ENCODE results near the gene KRTAP12-4.
A peak's percentile ranks its signal among the peaks of the same experiment; 100 is the strongest.
"Not testable (repeated sequence)": the region's sequence is repeated elsewhere in the genome, so short reads cannot be mapped to it uniquely, and the experiment has no call there.

KRTAP12-4 gene

DNA sequence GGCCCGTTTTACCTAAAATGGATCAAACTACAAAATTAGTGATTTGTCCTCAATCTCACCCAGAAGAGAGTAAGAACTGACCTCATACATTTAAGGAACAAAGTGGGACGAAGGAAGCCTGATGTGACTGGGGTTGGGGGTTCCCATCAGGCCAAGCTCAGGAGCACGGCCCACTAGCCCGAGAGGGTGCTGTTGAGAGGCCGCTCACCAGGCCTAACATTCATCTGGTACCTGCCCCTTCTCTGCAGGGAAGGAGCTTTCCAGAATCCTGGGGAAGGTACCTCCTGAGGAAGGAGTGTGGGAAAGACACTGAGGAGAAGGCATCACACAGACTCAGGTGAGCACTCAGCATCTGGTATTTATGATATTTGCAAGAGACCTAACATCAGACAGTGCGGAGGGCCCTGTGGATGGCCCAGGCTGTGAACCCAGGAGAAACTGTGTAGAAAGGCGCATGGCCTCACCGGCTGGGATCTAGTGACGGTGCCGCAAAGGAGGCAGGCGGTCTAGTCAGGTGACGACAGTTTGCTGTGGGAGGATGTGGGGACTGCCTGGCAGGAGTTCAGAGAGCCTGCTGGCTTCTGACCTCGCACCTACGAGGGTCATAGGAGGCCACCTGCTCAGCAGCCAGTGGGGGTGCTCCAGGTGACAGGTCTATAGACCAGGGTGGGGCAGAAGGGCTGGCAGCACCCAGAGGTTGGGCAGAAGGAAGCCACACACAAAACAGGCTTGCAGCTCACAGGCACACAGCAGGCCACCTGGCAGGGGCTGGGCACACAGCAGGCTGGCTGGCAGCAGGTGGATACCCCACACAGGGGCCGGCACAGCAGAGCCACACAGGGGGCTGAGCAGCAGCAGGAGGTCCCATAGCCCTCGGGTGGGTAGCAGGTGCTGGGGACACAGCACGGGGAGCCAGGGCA, 543 bp downstream of the KRTAP12-4 start:
- peak; percentile 41 to 80 (median 65) for DNase-seq

DNA sequence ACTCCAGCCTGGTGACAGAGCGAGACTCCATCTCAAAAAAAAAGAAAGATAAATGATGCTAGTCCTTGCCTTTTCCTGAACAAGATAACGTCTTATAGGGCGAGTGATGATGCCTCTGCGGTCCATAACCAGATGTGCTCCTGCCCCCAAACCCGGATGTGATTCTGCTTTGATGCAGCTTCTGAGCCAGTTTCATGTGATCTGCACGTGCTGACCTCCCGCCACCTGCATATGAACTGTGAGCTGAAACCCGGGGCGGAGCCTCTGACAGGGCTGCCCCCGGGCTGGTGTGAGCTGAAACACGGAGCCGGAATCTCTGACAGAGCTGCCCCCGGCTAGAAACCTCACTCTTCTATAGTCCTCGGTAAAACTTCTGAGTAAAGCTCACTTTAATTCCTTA, 1.3 kb downstream of the KRTAP12-4 start:
- DNase-seq = no peak

DNA sequence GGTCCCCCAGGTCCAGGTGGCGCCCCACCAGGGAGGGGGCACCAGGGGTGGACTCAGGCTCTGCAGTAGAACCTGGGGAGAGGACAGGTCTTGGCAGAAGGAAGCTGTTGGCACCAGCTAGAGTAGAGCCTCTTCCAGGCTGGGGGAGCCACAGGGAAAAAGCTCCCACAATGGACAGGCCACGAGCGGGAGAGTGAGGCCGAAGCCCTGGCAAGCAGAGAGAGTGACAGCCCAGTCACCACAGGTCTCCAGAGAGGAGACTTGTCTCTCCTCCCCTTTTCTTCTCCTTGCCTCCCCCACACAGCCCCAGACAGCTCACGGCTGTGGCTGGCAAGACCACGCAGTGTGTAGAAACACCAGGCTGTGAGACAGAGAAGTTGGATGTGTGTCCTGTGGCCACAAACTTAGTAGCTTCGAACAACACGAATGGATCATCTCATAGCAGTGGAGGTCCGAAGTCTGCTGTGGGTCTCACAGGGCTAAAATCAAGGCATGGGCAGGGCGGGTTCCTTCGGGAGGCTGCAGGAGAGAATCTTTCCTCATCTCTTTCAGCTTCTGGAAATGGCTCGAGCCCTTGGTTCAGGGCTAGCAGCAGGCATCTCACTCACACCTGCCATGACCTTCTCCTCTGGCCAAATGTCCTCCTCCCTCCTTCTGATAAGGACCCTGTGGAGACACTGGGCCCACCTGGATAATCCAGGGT, 3.3 kb downstream of the KRTAP12-4 start:
- no peak for DNase-seq

DNA sequence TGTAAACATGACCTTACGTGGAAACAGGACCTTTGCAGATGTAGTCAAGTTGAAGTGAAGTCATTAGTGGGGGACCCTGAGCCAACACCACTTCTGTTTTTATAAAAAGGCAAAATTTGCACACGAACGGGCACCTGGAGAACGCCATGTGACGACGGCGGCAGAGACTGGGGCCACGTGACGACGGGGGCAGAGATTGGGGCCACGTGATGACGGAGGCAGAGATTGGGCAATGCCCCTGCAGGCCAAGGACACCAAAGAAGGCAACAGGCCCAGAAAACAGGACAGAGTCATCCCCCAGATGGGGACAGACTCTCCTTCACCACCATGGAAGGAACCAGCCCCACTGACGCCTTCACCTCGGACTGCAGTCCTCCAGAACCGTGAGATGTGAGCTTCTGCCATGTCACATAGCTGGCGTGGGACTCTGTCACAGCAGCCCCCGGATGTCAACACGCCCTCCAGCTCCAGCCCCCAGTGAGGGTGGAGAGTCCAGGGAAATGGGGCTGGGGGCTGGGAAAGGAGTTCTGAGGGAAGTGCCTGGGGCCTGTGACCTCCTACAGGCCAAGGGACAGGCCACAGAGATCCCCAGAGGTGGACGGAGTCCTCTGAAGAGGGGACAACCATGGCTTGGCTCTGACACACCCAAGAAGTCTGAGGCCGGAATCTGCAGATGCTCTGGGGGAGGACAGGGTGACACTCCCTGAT, 4.0 kb downstream of the KRTAP12-4 start:
- no peak for DNase-seq

DNA sequence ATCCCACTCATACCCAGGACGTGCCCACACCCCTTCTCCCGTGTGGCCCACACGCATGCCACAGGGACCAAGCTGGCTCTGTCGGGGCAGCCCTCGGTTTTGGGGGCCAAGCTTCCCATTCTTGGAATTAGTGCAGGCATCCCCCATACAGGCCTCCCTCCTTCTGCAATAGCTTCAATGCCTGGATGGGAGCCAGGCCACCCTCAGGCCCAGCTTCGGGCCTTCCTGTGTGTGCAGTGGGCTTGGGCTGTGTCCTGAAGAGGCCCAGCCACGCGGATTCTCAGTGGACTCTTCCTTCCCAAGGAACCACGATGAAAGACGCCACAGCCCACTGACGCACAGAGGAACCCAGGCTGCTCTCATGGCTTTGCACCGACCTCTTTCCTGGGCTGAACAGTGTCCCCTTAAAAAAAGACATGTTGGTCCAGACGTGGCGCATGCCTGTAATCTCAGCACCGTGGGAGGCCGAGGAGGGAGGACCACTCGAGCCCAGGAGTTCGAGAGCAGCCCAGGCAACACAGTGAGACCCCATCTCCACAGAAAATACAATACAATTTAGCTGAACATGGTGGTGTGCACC, 4.8 kb downstream of the KRTAP12-4 start:
- no peak for DNase-seq

DNA sequence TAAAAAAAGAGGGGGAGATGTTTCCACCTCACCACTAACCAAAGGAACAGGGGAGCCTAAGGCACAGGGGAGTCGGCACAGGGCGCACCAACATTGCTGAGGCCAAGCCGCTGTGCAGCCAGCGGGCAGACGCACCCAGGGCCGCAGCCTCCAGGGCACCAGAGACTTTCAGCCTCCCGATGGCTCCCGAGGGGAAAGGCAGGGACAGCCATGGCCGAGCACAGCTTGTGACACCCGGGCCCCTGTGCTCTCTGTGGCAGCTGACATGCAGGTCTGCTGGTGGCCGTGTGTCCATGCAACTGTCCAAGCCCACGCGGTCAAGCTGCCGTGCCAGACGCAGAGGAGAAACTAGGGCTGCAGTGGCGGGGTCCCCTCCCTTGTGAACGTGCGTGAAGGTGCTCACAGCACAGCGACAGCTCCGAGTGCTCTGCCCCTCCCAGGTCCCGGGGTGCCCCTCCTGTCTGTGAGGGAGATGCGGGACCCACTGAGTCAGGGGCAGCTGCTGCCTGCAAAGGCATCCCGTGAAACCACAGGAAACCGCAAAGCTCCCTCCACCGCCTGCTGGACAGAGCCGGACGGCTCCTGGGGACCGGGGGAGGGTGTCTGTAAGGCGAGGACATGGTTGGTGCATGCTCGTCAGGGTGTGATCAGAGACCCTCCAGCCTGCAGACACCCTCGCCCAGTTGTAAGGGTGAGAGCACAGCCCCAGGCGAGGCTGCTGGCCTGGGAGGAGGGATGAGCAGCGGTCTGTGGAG, 5.7 kb downstream of the KRTAP12-4 start:
- no peak for DNase-seq

DNA sequence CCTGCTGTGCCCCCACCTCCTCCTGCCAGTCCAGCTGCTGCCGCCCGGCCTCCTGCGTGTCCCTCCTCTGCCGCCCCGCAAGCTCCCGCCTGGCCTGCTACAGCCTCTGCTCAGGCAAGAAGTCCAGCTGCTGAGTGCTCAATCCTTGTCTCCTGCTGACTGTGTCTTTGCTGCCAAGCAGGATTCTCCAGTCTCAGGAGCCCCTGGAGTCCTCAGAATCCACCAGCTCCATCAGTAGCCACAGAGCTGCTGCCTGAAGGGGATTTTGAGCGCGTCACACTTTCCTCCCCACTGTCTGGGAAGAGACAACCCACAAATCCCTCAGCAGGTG, 7.3 kb downstream of the KRTAP12-4 start:
- no peak for DNase-seq

DNA sequence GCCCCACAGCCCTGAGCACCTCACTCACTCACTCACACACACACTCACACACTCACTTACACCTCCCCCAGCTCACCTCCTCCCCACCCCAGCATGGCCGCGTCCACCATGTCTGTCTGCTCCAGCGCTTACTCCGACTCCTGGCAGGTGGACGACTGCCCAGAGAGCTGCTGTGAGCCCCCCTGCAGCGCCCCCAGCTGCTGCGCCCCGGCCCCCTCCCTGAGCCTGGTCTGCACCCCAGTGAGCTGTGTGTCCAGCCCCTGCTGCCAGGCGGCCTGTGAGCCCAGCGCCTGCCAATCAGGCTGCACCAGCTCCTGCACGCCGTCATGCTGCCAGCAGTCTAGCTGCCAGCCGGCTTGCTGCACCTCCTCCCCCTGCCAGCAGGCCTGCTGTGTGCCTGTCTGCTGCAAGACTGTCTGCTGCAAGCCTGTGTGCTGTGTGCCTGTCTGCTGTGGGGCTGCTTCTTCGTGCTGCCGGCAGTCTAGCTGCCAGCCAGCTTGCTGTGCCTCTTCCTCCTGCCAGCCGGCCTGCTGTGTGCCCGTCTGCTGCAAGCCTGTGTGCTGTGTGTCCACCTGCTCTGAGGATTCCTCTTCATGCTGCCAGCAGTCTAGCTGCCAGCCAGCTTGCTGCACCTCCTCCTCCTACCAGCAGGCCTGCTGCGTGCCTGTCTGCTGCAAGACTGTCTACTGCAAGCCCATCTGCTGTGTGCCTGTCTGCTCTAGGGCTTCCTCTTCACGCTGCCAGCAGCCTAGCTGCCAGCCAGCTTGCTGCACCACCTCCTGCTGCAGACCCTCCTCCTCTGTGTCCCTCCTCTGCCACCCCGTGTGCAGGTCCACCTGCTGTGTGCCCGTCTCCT, 7.9 kb downstream of the KRTAP12-4 start, which contains the start of gene KRTAP10-11:
Gene KRTAP10-11, plus strand, starts transcription at position 49 of the 856 bp plus-strand sequence. Its CDS starts 45 bp downstream, at position 94.
- not testable (repeated sequence) for DNase-seq

DNA sequence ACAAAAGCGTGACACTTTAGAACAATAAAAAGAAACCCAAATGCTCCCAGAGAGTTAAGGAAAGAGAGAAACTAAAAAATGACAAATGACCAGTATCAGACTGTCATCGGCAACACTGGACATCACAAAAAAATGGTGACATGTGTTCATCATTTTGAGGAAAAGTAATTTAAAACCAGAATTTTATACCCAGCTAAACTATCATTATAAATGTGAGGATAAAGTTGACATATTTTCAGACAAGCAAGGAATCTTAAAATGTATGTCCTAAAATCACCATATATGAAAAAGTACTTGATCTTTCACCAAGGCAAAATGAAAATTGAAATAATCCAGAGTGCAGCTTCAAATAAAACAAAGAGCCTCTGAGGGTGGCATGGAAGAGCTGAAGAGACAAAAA, 9.6 kb downstream of the KRTAP12-4 start:
- no peak for DNase-seq

DNA sequence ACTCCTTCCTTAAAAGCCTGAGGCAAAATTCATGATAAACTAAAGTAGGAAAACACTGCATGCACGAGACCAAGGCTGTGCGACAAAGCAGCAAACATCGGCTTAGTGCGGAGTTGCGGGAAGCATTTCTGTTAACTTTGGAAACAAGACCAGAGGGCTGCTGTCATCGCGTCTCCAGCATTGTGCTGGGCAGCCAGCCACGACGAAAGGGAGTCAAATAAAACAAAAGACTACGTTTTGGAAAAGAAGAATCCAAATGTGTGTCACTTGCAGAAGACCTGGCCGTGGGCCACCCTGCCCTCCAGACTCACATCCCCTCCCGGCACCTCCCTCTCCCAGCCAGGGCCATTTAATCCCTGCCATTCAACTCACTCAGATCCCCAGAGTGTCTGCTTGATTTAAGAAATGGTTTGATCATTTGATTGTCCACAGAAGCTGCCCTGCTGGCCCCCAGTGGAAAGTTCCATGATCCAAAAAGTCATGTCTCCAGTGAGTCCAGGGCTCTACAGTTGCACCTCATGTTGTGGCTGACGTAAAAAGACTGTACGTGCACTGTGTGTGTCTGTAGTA, 10.6 kb downstream of the KRTAP12-4 start:
- no peak for DNase-seq

DNA sequence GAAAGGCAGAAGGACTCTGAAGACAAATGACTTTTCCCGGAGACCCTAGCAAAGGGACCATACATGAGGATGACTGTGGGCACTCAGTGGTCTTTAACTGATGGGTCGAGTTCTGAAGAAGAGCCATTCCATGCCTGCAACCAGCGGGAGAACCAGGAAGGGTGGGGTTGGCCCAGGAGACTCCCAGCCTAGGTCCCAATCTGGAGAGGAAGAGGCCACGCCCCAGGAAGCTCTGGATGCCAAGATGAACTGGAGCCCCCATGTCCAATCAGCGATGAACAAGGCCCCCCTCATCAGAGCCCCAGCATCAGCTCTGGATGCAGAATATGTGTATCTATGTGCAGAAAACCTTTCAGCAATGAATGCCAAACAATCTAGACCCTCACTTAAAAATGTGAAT, 13.7 kb downstream of the KRTAP12-4 start:
- no peak for DNase-seq

DNA sequence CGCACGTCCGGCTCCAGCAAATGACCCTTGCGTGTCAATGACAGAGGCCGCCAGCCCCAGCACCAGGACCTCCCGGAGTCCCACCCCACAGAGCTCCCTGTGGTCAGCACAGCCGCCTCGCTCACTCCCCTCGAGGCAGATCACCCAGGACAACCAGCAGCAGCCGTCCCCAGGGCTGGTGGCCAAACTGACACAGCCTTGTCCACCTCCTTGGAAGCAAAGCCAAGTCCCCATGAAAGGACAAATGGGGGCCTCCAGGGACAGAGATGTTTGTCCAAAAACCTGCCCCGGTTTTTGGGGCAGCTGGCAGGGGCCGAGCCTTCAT, 15.2 kb downstream of the KRTAP12-4 start:
- DNase-seq = no peak

DNA sequence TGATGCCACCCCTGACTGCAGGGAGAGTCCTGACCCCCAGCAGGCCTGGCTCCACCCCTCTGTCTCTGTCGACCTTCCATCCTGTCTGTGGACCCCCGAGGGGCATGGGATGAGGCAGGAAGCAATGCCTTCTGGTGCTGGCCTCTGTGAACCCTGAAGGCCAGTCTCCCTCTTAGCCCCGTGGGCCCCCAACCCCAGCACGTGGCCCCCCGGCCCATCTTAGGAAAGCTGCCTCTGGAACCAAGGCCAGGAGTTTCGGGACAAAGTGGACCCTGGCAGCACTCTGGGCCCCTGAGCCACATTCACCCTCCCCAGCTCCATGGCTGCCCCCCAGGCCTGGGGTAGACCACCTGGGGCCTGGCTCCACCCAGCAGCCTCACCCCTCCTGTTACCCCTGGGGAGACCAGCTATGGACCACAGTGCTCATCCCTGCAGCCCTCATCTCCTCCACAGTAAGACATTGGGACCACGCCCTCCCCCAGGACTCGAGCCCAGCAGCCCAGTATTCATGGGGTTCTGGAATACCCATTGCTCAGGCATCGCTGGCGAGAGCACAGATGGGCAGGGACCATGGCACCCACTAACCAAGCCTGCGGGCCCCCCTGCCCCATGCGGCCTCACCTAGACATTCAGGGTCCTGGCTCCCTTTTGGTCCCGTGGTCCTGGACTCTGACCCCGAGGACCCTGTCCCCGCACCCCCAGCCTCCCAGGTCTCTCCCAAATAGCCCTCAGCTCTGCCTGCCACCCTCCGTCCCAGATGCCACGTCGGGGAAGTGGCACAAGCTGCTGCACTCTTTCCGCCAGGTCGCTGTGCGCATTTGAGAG, 15.7 kb downstream of the KRTAP12-4 start:
- DNase-seq = not testable (repeated sequence)

DNA sequence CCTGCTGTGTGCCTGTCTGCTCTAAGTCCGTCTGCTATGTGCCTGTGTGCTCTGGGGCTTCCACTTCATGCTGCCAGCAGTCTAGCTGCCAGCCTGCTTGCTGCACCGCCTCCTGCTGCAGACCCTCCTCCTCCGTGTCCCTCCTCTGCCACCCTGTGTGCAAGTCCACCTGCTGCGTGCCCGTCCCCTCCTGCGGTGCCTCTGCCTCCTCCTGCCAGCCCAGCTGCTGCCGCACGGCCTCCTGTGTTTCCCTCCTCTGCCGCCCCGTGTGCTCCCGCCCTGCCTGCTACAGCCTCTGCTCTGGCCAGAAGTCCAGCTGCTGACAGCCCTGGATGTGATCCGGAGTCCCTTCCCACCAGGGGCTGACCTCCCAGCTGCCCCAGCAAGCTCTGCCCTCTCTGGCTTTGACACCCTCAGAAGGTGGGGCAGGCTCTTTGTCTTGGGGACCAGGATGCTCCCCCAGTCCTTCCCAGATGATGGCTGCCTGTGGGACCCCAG, 16.6 kb downstream of the KRTAP12-4 start:
- not testable (repeated sequence) for DNase-seq

DNA sequence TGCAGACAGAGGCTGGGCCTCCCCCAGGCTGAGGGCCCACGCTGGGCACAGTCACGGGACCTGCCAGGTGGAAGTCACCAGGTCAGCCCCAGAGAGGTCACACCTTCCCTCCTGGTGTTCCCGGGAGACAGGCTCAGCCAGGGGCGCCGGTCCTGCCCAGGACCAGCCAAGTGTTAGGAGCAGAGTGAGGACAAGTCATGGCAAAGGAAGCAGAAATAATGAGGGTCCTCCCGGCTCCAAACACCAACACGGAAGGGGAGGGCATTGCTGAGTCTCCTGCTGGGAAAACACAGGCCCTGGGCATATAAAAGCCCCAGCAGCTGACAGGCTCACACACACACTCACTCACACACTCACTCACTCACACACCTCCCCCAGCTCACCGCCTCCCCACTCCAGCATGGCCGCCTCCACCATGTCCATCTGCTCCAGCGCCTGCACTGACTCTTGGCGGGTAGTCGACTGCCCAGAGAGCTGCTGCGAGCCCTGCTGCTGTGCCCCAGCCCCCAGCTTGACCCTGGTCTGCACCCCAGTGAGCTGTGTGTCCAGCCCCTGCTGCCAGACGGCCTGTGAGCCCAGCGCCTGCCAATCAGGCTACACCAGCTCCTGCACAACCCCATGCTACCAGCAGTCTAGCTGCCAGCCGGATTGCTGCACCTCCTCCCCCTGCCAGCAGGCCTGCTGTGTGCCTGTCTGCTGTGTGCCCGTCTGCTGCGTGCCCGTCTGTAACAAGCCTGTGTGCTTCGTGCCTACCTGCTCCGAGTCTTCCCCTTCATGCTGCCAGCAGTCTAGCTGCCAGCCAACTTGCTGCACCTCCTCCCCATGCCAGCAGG, 17.2 kb downstream of the KRTAP12-4 start, which contains the start of gene KRTAP10-10:
Gene KRTAP10-10, plus strand, starts transcription at position 339 of the 833 bp plus-strand sequence. Its CDS starts 62 bp downstream, at position 401.
- no peak for DNase-seq

DNA sequence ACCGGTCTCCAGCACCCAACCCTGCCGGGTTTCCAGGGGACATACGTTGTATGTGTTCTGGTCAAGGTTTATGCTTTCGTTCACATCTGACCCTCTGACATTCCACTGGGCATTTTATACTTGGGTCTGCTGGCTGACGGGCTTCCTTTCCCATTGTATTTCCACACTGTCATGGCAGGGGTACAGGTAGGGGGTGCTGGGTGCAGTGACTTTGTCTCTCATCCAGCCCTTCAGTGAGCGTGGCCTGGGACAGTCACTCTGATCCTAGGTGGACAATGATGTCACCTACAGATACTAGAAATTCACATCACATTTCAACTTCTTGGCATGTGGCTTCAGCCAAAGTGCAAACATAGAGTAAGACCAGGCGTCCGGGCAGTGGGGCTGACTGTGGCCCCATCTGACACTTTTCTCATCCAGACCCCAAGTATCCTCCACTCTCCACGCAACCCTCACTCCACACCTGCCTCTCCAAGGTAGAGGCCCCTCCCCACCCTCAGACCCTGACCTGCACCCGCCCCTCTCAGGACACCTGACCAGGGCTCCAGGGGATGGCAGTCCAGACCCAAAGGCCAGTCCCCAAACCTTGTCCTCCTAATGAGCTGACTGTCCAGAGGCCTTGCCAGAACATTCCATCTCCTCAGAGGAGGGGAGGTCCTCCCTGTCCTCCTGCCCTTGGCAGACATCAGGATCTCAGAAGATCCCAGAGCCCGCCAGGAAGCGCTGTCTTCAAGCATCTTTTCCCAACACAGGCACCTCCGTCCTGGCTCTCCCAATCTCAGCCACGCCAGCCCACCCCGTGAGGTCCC, 18.0 kb downstream of the KRTAP12-4 start:
- no peak for DNase-seq

DNA sequence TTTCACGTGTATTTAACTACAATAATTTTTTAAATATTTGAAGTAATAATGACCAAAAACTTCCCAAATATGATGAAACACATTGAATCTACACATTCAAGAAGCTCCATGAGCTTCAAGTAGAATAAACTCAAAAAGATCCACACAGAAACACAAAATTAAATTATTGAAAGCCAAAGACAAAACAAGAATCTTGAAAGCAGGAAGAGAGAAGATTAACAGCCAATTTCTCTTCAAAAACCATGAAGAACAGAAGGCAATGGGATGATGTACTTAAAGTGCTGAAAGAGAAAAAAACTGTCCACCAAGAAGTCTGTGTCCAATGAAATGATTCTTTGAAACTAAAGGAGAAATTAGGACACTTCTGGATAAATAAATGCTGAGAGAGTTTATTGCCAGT, 22.4 kb downstream of the KRTAP12-4 start:
- DNase-seq = no peak

DNA sequence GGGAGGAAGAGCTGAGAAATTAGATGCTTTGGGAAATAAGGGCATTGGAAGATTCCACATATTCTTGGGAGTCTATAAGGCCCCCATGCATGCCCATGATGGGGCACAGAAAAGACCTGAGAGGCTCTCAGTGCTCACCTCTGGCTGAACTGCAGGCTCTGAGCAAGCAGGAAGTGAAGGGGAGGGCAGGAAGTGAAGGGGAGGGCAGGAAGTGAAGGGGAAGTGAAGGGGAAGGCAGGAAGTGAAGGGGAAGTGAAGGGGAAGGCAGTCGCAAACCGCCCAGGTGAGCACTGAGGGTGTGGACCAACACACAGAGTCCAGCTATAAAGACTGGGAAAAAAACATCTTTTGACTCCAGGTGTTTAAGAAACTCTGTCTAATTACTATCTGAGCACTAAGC, 24.0 kb downstream of the KRTAP12-4 start:
- peak in 1 of 6 experiments; percentile 9 for DNase-seq

Measured in stimulated activated naive CD4-positive, alpha-beta T cell (primary cell).